ENCODE results near the gene MGLL.

GRCh38 chr3:127794402-127794801, 27.9 kb downstream of the MGLL start:
- TF ChIP-seq EP300 (IDR thresholded peaks at IDR 0.05) (no peak), CTCF (IDR thresholded peaks at IDR 0.05) (no peak), POLR2A (IDR thresholded peaks at IDR 0.05) (no peak), POLR2AphosphoS5 (IDR thresholded peaks at IDR 0.05) (no peak)
